CD14-positive monocyte (primary cell): Measurements from ENCODE around the gene HERC2. TPM values are rescaled to one million over a fixed set of nuclear protein-coding genes. Genes with fewer than 3 reads are reported as not detected.

Experiments
- DNase-seq, 3 donors: peaks; one replicate each; pipeline ENCODE4 v3.0.0-alpha.2; 2011 to 2022
- H2AFZ ChIP-seq: 2 replicates; pipeline ENCODE4 v1.6.0; 2012; ENCODE audit warnings: mild to moderate bottlenecking, low read depth, low read length, inconsistent platforms; ENCODE audit not compliant: insufficient read depth, poor library complexity, severe bottlenecking
- H3K27ac ChIP-seq, 2 donors: 1 replicate in 1 of 2; 2 replicates in 1 of 2; pipeline ENCODE4 v1.5.1; 2012 to 2013; ENCODE audit warnings: low read length in 2 of 2, control low read depth in 1 of 2, inconsistent platforms in 1 of 2, low read depth in 1 of 2, mild to moderate bottlenecking in 1 of 2
- H3K27me3 ChIP-seq, 2 donors: one replicate each; pipeline versions ENCODE4 v1.6.0 to v1.6.1; 2011 to 2013; ENCODE audit warnings: low read length in 2 of 2; ENCODE audit not compliant: control insufficient read depth in 2 of 2, insufficient read depth in 2 of 2
- H3K36me3 ChIP-seq, 2 donors: replicated peaks in 1 of 2; 1 replicate in 1 of 2; 2 replicates in 1 of 2; pipeline versions ENCODE4 v1.5.1 to v1.6.1; 2012 to 2013; ENCODE audit warnings: low read length in 2 of 2, control low read depth in 1 of 2, inconsistent platforms in 1 of 2, mild to moderate bottlenecking in 1 of 2; ENCODE audit not compliant: insufficient read depth in 2 of 2, control insufficient read depth in 1 of 2
- H3K4me1 ChIP-seq, 2 donors: 1 replicate in 1 of 2; 2 replicates in 1 of 2; pipeline versions ENCODE4 v1.5.1 to v1.6.1; 2012 to 2013; ENCODE audit warnings: low read length in 2 of 2, control low read depth in 1 of 2, inconsistent platforms in 1 of 2, mild to moderate bottlenecking in 1 of 2, moderate library complexity in 1 of 2; ENCODE audit not compliant: insufficient read depth in 2 of 2, control insufficient read depth in 1 of 2
- H3K4me2 ChIP-seq: replicated peaks from 2 replicates; pipeline ENCODE3; 2012; ENCODE audit warnings: low read length, moderate library complexity, mild to moderate bottlenecking; ENCODE audit not compliant: poor library complexity, severe bottlenecking; ENCODE audit errors: extremely low read depth
- H3K4me3 ChIP-seq, 3 experiments: fragments of 200-600 bp in 1 of 3; sonication (generic) in 1 of 3; replicated peaks in 1 of 3; 1 replicate in 2 of 3; 2 replicates in 1 of 3; pipeline ENCODE4 v1.5.1; 2011 to 2013; ENCODE audit warnings: low read length in 3 of 3, mild to moderate bottlenecking in 3 of 3, control low read depth in 2 of 3, low read depth in 2 of 3, inconsistent platforms in 1 of 3, moderate library complexity in 1 of 3
- H3K79me2 ChIP-seq: 2 replicates; pipeline ENCODE4 v1.6.0; 2012; ENCODE audit warnings: mild to moderate bottlenecking, control low read depth, inconsistent platforms, low read length, moderate library complexity; ENCODE audit not compliant: insufficient read depth
- H3K9ac ChIP-seq: 2 replicates; pipeline ENCODE4 v1.6.0; 2017; ENCODE audit warnings: low read length, mild to moderate bottlenecking; ENCODE audit not compliant: insufficient read depth, poor library complexity, severe bottlenecking
- H3K9me3 ChIP-seq, 2 donors: replicated peaks in 1 of 2; 1 replicate in 1 of 2; 2 replicates in 1 of 2; pipeline versions ENCODE4 v1.5.1 to v1.6.1; 2012 to 2013; ENCODE audit warnings: low read length in 2 of 2, control low read depth in 1 of 2; ENCODE audit not compliant: control insufficient read depth in 1 of 2, insufficient read depth in 1 of 2
- H4K20me1 ChIP-seq: 2 replicates; pipeline ENCODE4 v1.6.0; 2012; ENCODE audit warnings: mild to moderate bottlenecking, low read length, control low read depth, moderate library complexity; ENCODE audit not compliant: insufficient read depth
- H3K27ac Mint-ChIP-seq, 7 donors: one replicate each; pipeline ENCODE4 v1.8.0; 2020; ENCODE audit warnings: mild to moderate bottlenecking in 7 of 7, mixed read lengths in 7 of 7, moderate library complexity in 6 of 7, inconsistent platforms in 2 of 7
- H3K27me3 Mint-ChIP-seq, 3 donors: one replicate each; pipeline ENCODE4 v1.8.0; 2021 to 2022; ENCODE audit warnings: low read depth in 3 of 3, mild to moderate bottlenecking in 3 of 3, mixed read lengths in 3 of 3, moderate library complexity in 3 of 3, inconsistent platforms in 1 of 3
- H3K36me3 Mint-ChIP-seq, 2 donors: one replicate each; pipeline ENCODE4 v1.8.0; 2020; ENCODE audit warnings: mixed read lengths in 2 of 2, inconsistent platforms in 1 of 2, mild to moderate bottlenecking in 1 of 2
- H3K4me1 Mint-ChIP-seq: one replicate; pipeline ENCODE4 v1.8.0; 2020; ENCODE audit warnings: mild to moderate bottlenecking, mixed read lengths
- H3K4me3 Mint-ChIP-seq, 2 donors: one replicate each; pipeline ENCODE4 v1.8.0; 2020; ENCODE audit warnings: mild to moderate bottlenecking in 2 of 2, mixed read lengths in 2 of 2, moderate library complexity in 1 of 2
- H3K9me3 Mint-ChIP-seq, 7 donors: one replicate each; pipeline ENCODE4 v1.8.0; 2020 to 2022; ENCODE audit warnings: mixed read lengths in 7 of 7, mild to moderate bottlenecking in 6 of 7, moderate library complexity in 6 of 7, inconsistent platforms in 2 of 7
- WGBS: methylation state at CpG from one replicate; pipeline ENCODE4 v1.1.5; 2013; ENCODE audit warnings: missing lambda C conversion rate; ENCODE audit not compliant: insufficient coverage; 5-methylcytosine and 5-hydroxymethylcytosine counted together
- intact Hi-C, 2 donors: fragments of 100-400 bp; cut with micrococcal nuclease; formaldehyde crosslinking; loops; one replicate each; pipeline versions ENCODE4 v1.15.0 to v1.15.1; 2023
- polyA plus RNA-seq, 3 donors: library from polyadenylated mRNA; depleted of rRNA in 1 of 3; unstranded in 2 of 3; stranded (reverse) in 1 of 3; fragments of 300-500 nt in 2 of 3; fragments of >200 nt in 1 of 3; fragmentation: Illumina TruSeq in 2 of 3; gene quantifications; 1 replicate in 2 of 3; 2 replicates in 1 of 3; pipeline ENCODE4 v1.2.3, GENCODE V29; 2012 to 2021
- TF ChIP-seq, protein P1 (sequence below): fragments of 200-600 bp; IDR thresholded peaks from one replicate; pipeline ENCODE4 v1.8.0; 2022; ENCODE audit warnings: antibody characterized with exemption, mild to moderate bottlenecking

The HERC2 gene
- polyA plus RNA-seq, 3 donors, result 3.1 to 9.0 (median 4.7) TPM

DNA sequence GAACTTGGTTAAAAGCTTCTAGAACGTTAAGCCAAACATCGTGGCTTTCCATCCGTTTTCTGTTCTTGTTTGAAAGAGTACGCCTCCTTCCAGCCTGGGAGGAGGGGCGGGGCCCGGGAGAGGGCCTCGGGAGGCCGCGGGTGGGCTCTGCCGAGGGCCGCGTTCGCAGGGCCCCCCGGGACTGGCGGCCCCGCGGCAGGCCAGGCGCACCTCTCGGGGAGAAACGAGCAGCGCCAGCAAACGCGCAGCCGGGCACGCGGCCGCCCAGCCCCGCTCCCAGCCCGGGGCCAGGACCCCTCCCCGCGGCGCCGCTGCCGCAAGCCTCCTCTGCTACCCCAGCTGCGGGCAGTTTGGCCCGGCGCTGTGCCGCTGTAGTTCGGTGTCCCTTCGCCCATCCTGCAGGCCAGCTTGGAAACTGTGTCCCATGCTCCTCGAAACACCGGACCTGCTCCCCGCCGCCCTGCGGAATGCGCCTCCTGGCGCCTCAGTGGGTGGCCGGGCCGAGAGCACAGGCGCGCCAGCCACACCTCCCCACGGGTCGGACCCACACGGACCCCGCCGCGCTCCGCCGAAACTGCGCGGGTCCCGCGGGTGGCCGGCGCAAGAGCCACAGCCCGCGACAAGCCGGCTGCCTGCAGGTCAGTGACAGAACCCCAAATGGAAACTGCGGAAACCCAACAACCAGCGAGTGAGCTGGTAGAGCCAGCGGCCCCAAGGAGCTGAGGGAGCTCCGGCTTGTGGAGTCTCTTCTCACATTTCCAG, 225.1 kb downstream of the HERC2 start:
- intact Hi-C loops, result no loop called here
- H3K79me2 ChIP-seq, result no peaks in the 10 kb centered on the region
- peaks cover 63 to 94% of the 10 kb centered on the region in 2 donors for H3K27me3 ChIP-seq
- peaks cover 6 to 11% of the 10 kb centered on the region in 2 donors for H3K36me3 Mint-ChIP-seq
- no peak overlapping the region for H3K27ac Mint-ChIP-seq
- TF ChIP-seq, protein P1, sequence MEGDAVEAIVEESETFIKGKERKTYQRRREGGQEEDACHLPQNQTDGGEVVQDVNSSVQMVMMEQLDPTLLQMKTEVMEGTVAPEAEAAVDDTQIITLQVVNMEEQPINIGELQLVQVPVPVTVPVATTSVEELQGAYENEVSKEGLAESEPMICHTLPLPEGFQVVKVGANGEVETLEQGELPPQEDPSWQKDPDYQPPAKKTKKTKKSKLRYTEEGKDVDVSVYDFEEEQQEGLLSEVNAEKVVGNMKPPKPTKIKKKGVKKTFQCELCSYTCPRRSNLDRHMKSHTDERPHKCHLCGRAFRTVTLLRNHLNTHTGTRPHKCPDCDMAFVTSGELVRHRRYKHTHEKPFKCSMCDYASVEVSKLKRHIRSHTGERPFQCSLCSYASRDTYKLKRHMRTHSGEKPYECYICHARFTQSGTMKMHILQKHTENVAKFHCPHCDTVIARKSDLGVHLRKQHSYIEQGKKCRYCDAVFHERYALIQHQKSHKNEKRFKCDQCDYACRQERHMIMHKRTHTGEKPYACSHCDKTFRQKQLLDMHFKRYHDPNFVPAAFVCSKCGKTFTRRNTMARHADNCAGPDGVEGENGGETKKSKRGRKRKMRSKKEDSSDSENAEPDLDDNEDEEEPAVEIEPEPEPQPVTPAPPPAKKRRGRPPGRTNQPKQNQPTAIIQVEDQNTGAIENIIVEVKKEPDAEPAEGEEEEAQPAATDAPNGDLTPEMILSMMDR, result no peak
- H3K4me1 Mint-ChIP-seq, result peaks cover 32% of the 10 kb centered on the region
- peak overlapping the region; percentile 76 for H2AFZ ChIP-seq
- peak overlapping the region; percentile 28 to 81 (median 39) for H3K4me3 ChIP-seq
- H3K9ac ChIP-seq, result peak overlapping the region; percentile 30
- H3K4me3 Mint-ChIP-seq, result peak overlapping the region; percentile 90 to 98
- H3K9me3 Mint-ChIP-seq, result peaks cover 0 to 43% (median 38%) of the 10 kb centered on the region in 7 donors
- peaks cover 13 to 61% of the 10 kb centered on the region in 2 donors for H3K9me3 ChIP-seq
- H3K4me2 ChIP-seq, result peak overlapping the region; percentile 93
- under 1% methylated on average over 72 of the region's 72 CpGs for WGBS
- H3K4me1 ChIP-seq, result peaks cover 24 to 37% of the 10 kb centered on the region in 2 donors
- H4K20me1 ChIP-seq, result no peaks in the 10 kb centered on the region
- DNase-seq, result no peak
- peaks cover 81 to 93% (median 90%) of the 10 kb centered on the region in 3 donors for H3K27me3 Mint-ChIP-seq
- no peak overlapping the region for H3K27ac ChIP-seq
- no peaks in the 10 kb centered on the region for H3K36me3 ChIP-seq

DNA sequence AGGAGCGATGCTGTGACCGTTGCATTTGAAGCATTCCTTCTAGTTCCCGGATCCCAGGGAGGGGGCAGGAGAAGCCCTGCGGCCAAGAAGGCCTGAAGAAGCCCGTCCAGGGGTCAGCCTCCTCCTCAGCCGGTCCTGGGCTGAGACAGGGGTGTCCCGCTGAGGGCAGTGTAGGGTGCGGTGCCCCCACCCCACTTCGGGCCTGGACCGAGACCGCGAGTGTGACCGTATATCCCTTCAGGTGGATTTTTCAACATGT, 225.6 kb downstream of the HERC2 start:
- peaks cover 64 to 94% of the 10 kb centered on the region in 2 donors for H3K27me3 ChIP-seq

More for the DNA sequence above, 225.6 kb downstream of the HERC2 start:
- H3K4me3 ChIP-seq, result peak overlapping the region; percentile 28 to 81 (median 39)
- H3K9me3 ChIP-seq, result peaks cover 16 to 66% of the 10 kb centered on the region in 2 donors
- Mint-ChIP-seq H3K9me3 (peaks cover 2 to 46% (median 42%) of the 10 kb centered on the region in 7 donors), H3K4me1 (peaks cover 32% of the 10 kb centered on the region), H3K4me3 (peak overlapping the region; percentile 90 to 98), H3K27me3 (peaks cover 81 to 97% (median 91%) of the 10 kb centered on the region in 3 donors), H3K36me3 (peaks cover 6 to 11% of the 10 kb centered on the region in 2 donors), H3K27ac (no peak overlapping the region)
- H3K79me2 ChIP-seq, result no peaks in the 10 kb centered on the region
- intact Hi-C loops, result no loop called here
- peak overlapping the region; percentile 76 for H2AFZ ChIP-seq
- H3K36me3 ChIP-seq, result no peaks in the 10 kb centered on the region
- DNase-seq, result no peak
- peak overlapping the region; percentile 93 for H3K4me2 ChIP-seq
- H3K4me1 ChIP-seq, result peaks cover 24 to 37% of the 10 kb centered on the region in 2 donors
- H4K20me1 ChIP-seq, result no peaks in the 10 kb centered on the region
- WGBS, result 0% methylated on average over 13 of the region's 13 CpGs
- no peak overlapping the region for H3K27ac ChIP-seq
- TF ChIP-seq, protein P1, result no peak
- H3K9ac ChIP-seq, result peak overlapping the region; percentile 30
